GM19438 (cell line): Measurements from ENCODE around the gene ANXA10.

Experiments used
- ATAC-seq: cut with Tn5 transposase; IDR thresholded peaks from one replicate; pipeline ENCODE4 v1.9.1; 2021; ENCODE audit warnings: low read depth; ENCODE audit not compliant: unreplicated experiment

The ANXA10 gene

DNA sequence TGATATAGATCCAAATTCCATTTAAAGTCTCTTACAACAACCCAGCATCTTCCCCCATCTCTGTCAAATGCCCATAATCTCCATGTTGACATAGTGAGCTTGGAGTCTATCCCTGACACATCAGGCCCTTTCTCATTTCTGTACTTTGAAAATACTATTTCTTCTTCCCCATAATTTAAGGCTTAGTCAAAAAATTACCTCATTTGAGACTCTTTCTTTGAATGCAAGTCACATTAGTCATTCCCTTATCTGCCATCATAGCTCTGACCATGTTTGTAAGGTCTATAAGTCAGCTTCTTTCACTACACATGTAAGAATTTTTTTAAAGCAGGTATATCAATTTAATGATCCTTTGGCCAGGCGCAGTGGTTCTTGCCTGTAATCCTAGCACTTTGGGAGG, 126.3 kb downstream of the ANXA10 start:
- ATAC-seq = no peak

- ATAC-seq = no peak
Measured at GRCh38 chr4:168220893-168221292, 128.6 kb downstream of the ANXA10 start.

- no peak for ATAC-seq
Measured at GRCh38 chr4:168221301-168221700, 129.0 kb downstream of the ANXA10 start.
